DOHH2 (cell line): ENCODE results near the gene DNPH1.

Experiments
- H3F3A ChIP-seq: fragments of 200-600 bp; sonication (generic), shearing (Covaris generic); 2 replicates; pipeline ENCODE4 v1.6.0; 2016; ENCODE audit warnings: antibody characterized with exemption, mild to moderate bottlenecking; ENCODE audit not compliant: control insufficient read depth, insufficient read depth
- H3K27ac ChIP-seq: fragments of 200-600 bp; sonication (generic); 2 replicates; pipeline ENCODE4 v1.5.1; 2014; ENCODE audit warnings: low read depth, mild to moderate bottlenecking, low read length, moderate library complexity
- H3K27me3 ChIP-seq: fragments of 200-600 bp; sonication (generic); 2 replicates; pipeline ENCODE4 v1.6.1; 2014; ENCODE audit warnings: mild to moderate bottlenecking, low read length, mixed read lengths; ENCODE audit not compliant: control insufficient read depth
- H3K36me3 ChIP-seq: fragments of 200-600 bp; sonication (generic); 2 replicates; pipeline ENCODE4 v1.6.1; 2014; ENCODE audit warnings: mild to moderate bottlenecking, low read length, moderate library complexity, mixed read lengths; ENCODE audit not compliant: control insufficient read depth
- H3K4me1 ChIP-seq: fragments of 200-600 bp; sonication (generic); 2 replicates; pipeline ENCODE4 v1.6.1; 2014; ENCODE audit warnings: mild to moderate bottlenecking, low read length, mixed read lengths; ENCODE audit not compliant: control insufficient read depth
- H3K4me2 ChIP-seq: fragments of 200-600 bp; sonication (generic); 2 replicates; pipeline ENCODE4 v1.6.0; 2014; ENCODE audit warnings: mild to moderate bottlenecking, low read length, moderate library complexity
- H3K4me3 ChIP-seq: fragments of 200-600 bp; sonication (generic); 2 replicates; pipeline ENCODE4 v1.5.1; 2014; ENCODE audit warnings: mild to moderate bottlenecking, low read length, mixed read lengths
- H3K79me2 ChIP-seq: fragments of 200-600 bp; sonication (generic); 2 replicates; pipeline ENCODE4 v1.6.1; 2014; ENCODE audit warnings: mild to moderate bottlenecking, low read length, mixed read lengths; ENCODE audit not compliant: control insufficient read depth
- H3K9me2 ChIP-seq: fragments of 200-600 bp; sonication (generic); replicated peaks from 2 replicates; pipeline ENCODE4 v1.6.1; 2014; ENCODE audit warnings: mild to moderate bottlenecking, low read length, mixed read lengths; ENCODE audit not compliant: control insufficient read depth
- H3K9me3 ChIP-seq: fragments of 200-600 bp; sonication (generic); 2 replicates; pipeline ENCODE4 v1.6.1; 2014; ENCODE audit warnings: antibody characterized with exemption, low read length, mixed read lengths; ENCODE audit not compliant: control insufficient read depth, insufficient read depth
- H4K20me1 ChIP-seq: fragments of 200-600 bp; sonication (generic); 2 replicates; pipeline ENCODE4 v1.6.0; 2014; ENCODE audit warnings: low read depth, mild to moderate bottlenecking, antibody characterized with exemption, low read length, moderate library complexity; ENCODE audit not compliant: control insufficient read depth, insufficient read depth
- EZH2phosphoT487 ChIP-seq: fragments of 200-600 bp; sonication (generic); IDR thresholded peaks from 2 replicates; pipeline ENCODE4 v1.6.1; 2017; ENCODE audit warnings: borderline replicate concordance, mild to moderate bottlenecking, antibody characterized with exemption, low read length, moderate library complexity, mixed read lengths
- TF ChIP-seq, protein P1 (sequence below): fragments of 200-600 bp; sonication (generic); IDR thresholded peaks from one replicate; pipeline ENCODE4 v1.5.1; 2014; ENCODE audit warnings: antibody characterized with exemption, mild to moderate bottlenecking, low read depth, low read length; ENCODE audit not compliant: poor library complexity, severe bottlenecking

DNPH1 gene

GRCh38 chr6:43268782-43269272, 39.5 kb upstream of the DNPH1 start:
- H3K27me3 ChIP-seq: no peaks in the 10 kb centered on the region

DNA sequence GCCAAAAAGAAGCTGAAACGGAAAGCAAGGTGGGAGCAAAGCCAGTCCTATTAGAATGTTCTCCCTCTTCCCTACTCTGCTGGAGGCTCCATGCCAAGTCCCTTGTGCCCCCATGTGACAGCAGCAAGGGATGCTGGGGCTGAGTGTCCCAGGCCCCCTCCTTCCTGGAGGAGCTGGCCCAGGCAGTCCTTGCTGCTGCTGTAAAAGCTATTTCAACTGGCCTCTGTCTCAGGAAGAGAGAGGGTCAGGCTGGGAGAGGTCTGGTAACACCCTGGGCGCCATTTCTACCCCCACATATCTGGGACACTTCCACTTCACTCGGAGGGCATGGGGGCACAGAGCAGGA, 39.0 kb upstream of the DNPH1 start:
- Histone ChIP-seq H3K9me3 (no peaks in the 10 kb centered on the region), H3K27ac (no peak overlapping the region)

More at GRCh38 chr6:43268782-43269272, 39.5 kb upstream of the DNPH1 start:
- peaks cover 67% of the 10 kb centered on the region for H3K4me1 ChIP-seq
- peak overlapping the region; percentile 55 for H3K4me3 ChIP-seq
- H3K9me3 ChIP-seq: no peaks in the 10 kb centered on the region
- no peak for TF ChIP-seq EZH2phosphoT487
- TF ChIP-seq, protein P1, sequence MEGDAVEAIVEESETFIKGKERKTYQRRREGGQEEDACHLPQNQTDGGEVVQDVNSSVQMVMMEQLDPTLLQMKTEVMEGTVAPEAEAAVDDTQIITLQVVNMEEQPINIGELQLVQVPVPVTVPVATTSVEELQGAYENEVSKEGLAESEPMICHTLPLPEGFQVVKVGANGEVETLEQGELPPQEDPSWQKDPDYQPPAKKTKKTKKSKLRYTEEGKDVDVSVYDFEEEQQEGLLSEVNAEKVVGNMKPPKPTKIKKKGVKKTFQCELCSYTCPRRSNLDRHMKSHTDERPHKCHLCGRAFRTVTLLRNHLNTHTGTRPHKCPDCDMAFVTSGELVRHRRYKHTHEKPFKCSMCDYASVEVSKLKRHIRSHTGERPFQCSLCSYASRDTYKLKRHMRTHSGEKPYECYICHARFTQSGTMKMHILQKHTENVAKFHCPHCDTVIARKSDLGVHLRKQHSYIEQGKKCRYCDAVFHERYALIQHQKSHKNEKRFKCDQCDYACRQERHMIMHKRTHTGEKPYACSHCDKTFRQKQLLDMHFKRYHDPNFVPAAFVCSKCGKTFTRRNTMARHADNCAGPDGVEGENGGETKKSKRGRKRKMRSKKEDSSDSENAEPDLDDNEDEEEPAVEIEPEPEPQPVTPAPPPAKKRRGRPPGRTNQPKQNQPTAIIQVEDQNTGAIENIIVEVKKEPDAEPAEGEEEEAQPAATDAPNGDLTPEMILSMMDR: no peak
- no peaks in the 10 kb centered on the region for H4K20me1 ChIP-seq
- peak overlapping the region; percentile 78 for H3K27ac ChIP-seq
- no peaks in the 10 kb centered on the region for H3K9me2 ChIP-seq
- no peaks in the 10 kb centered on the region for H3K79me2 ChIP-seq
- H3K36me3 ChIP-seq: no peaks in the 10 kb centered on the region
- peaks cover 26% of the 10 kb centered on the region for H3F3A ChIP-seq
- H3K4me2 ChIP-seq: peak overlapping the region; percentile 65

DNA sequence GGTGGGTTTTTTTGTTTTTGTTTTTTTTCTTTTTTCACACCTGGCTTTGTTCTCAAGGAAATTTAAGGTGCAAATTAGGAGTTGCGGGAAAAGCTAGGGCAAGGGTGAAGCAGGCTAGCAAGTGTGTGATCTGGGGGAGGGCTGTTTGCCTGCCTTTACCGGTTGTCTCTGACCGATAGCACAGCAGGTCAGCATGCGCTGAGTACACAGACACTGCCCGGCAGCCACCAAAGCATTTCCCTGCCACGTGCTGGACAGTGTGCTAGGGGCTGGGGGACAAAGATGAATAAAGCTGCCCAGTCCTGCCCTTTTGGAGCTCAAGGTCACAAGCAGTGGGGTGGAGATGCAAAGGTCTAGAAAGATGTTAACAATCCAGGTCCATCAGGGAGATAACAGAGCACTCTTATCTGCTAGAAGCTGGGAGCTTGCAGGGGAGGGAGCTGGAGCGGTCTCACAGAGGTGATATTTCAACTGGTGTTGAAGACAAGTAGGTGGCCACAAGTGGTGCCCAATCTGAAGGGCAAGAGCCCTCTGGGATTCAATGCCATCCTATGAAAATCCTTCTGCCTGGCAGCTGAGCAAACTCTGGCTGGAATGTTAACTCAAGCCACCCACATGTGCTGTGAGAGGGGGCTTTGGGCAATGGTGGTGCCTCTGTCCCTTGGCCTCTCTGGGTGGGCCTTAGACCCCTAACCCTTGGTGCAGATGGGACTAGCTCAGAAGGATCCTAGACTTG, 38.5 kb upstream of the DNPH1 start:
- Histone ChIP-seq H3K27me3 (no peaks in the 10 kb centered on the region), H3K79me2 (no peaks in the 10 kb centered on the region), H3K4me1 (peaks cover 66% of the 10 kb centered on the region), H4K20me1 (no peaks in the 10 kb centered on the region), H3K4me2 (peak overlapping the region; percentile 65; the same call in 1 of the 2 replicates), H3K36me3 (no peaks in the 10 kb centered on the region), H3K4me3 (no peak overlapping the region), H3K27ac (no peak overlapping the region), H3K9me2 (no peaks in the 10 kb centered on the region), H3F3A (peaks cover 23% of the 10 kb centered on the region), H3K9me3 (no peaks in the 10 kb centered on the region)
- no peak for TF ChIP-seq EZH2phosphoT487
- TF ChIP-seq, protein P1: no peak

More for the DNA sequence above, 39.0 kb upstream of the DNPH1 start:
- TF ChIP-seq, protein P1: no peak
- TF ChIP-seq EZH2phosphoT487: no peak
- H3K4me2 ChIP-seq: peak overlapping the region; percentile 65
- H3K9me2 ChIP-seq: no peaks in the 10 kb centered on the region
- H4K20me1 ChIP-seq: no peaks in the 10 kb centered on the region
- no peaks in the 10 kb centered on the region for H3K79me2 ChIP-seq
- H3K4me1 ChIP-seq: peaks cover 68% of the 10 kb centered on the region
- no peak overlapping the region for H3K4me3 ChIP-seq
- peaks cover 26% of the 10 kb centered on the region for H3F3A ChIP-seq
- no peaks in the 10 kb centered on the region for H3K27me3 ChIP-seq
- no peaks in the 10 kb centered on the region for H3K36me3 ChIP-seq
